ENCODE results near the gene HSD17B12.
"Not testable (repeated sequence)": the region's sequence is repeated elsewhere in the genome, so short reads cannot be mapped to it uniquely, and the experiment has no call there.

HSD17B12 gene

GRCh38 chr11:43765194-43765593 is 84.7 kb downstream of the HSD17B12 start:
- no peak for TF ChIP-seq CTCF (IDR thresholded peaks at IDR 0.05; ENCODE audit: extremely low read depth, missing control alignments)
- DNase-seq (ENCODE audit: low spot score): no peak

- not testable (repeated sequence) for DNase-seq (ENCODE audit: low spot score)
Measured at GRCh38 chr11:43768654-43769053, 88.1 kb downstream of the HSD17B12 start.

GRCh38 chr11:43770173-43770572 is 89.6 kb downstream of the HSD17B12 start:
- DNase-seq (ENCODE audit: low spot score): no peak
- TF ChIP-seq CTCF (IDR thresholded peaks at IDR 0.05; ENCODE audit: extremely low read depth, missing control alignments): no peak

- DNase-seq (ENCODE audit: low spot score): no peak
- TF ChIP-seq CTCF (IDR thresholded peaks at IDR 0.05; ENCODE audit: extremely low read depth, missing control alignments): no peak
Measured at GRCh38 chr11:43772733-43773132, 92.2 kb downstream of the HSD17B12 start.

GRCh38 chr11:43774786-43775185 is 94.2 kb downstream of the HSD17B12 start:
- no peak for DNase-seq (ENCODE audit: low spot score)
- TF ChIP-seq CTCF (IDR thresholded peaks at IDR 0.05; ENCODE audit: extremely low read depth, missing control alignments): no peak

GRCh38 chr11:43779306-43779705 is 98.8 kb downstream of the HSD17B12 start:
- TF ChIP-seq CTCF (IDR thresholded peaks at IDR 0.05; ENCODE audit: extremely low read depth, missing control alignments): no peak
- no peak for DNase-seq (ENCODE audit: low spot score)

GRCh38 chr11:43784301-43784700 is 103.8 kb downstream of the HSD17B12 start:
- DNase-seq (ENCODE audit: low spot score): no peak
- TF ChIP-seq CTCF (IDR thresholded peaks at IDR 0.05; ENCODE audit: extremely low read depth, missing control alignments): no peak

GRCh38 chr11:43784866-43785265 is 104.3 kb downstream of the HSD17B12 start:
- no peak for DNase-seq (ENCODE audit: low spot score)
- TF ChIP-seq CTCF (IDR thresholded peaks at IDR 0.05; ENCODE audit: extremely low read depth, missing control alignments): no peak
